Small intestine (tissue), 7 donors: ENCODE data around the gene PCBP3. TPM values are rescaled to one million over a fixed set of nuclear protein-coding genes. Genes with fewer than 3 reads are reported as not detected.

Source experiments
- DNase-seq, 2 donors: peaks; one replicate each; pipeline versions ENCODE4 v3.0.0 to v3.0.0-alpha.2; 2013
- FAIRE-seq: peaks from 2 replicates; lab custom pipeline; 2012; peaks lifted over from hg19 to GRCh38; lab: Jason Lieb, UNC
- H3K27ac ChIP-seq, 3 donors: one replicate each; pipeline ENCODE4 v1.5.1; 2013; ENCODE audit warnings: low read length in 2 of 3, mild to moderate bottlenecking in 2 of 3, control low read depth in 1 of 3, inconsistent platforms in 1 of 3, low read depth in 1 of 3, moderate library complexity in 1 of 3
- H3K27me3 ChIP-seq, 3 donors: one replicate each; pipeline ENCODE4 v1.6.1; 2013; ENCODE audit warnings: low read length in 3 of 3, inconsistent platforms in 1 of 3; ENCODE audit not compliant: control insufficient read depth in 3 of 3, insufficient read depth in 3 of 3
- H3K36me3 ChIP-seq, 3 donors: one replicate each; pipeline ENCODE4 v1.6.1; 2013; ENCODE audit warnings: low read length in 3 of 3, inconsistent platforms in 1 of 3, low read depth in 1 of 3, mild to moderate bottlenecking in 1 of 3, moderate library complexity in 1 of 3; ENCODE audit not compliant: control insufficient read depth in 3 of 3, insufficient read depth in 2 of 3
- H3K4me1 ChIP-seq, 3 donors: one replicate each; pipeline ENCODE4 v1.6.1; 2013; ENCODE audit warnings: low read length in 2 of 3, inconsistent platforms in 1 of 3, low read depth in 1 of 3, mild to moderate bottlenecking in 1 of 3, moderate library complexity in 1 of 3; ENCODE audit not compliant: control insufficient read depth in 3 of 3, insufficient read depth in 2 of 3
- H3K4me3 ChIP-seq, 3 donors: one replicate each; pipeline ENCODE4 v1.5.1; 2013; ENCODE audit warnings: low read length in 3 of 3, control low read depth in 1 of 3, inconsistent platforms in 1 of 3, low read depth in 1 of 3, mild to moderate bottlenecking in 1 of 3, moderate library complexity in 1 of 3
- H3K9me3 ChIP-seq, 2 donors: one replicate each; pipeline ENCODE4 v1.6.1; 2013; ENCODE audit warnings: low read depth in 1 of 2, low read length in 1 of 2; ENCODE audit not compliant: control insufficient read depth in 2 of 2, insufficient read depth in 1 of 2
- WGBS, 3 donors: extraction: QIAGEN DNeasy Blood & Tissue Kit; methylation state at CpG; one replicate each; pipeline ENCODE4 v1.1.7; 2013; 5-methylcytosine and 5-hydroxymethylcytosine counted together
- polyA plus RNA-seq, 4 donors: library from polyadenylated mRNA; stranded (reverse) in 3 of 4; unstranded in 1 of 4; fragments of 200-250 nt in 3 of 4; fragments of 120-200 nt in 1 of 4; gene quantifications; one replicate each; pipeline versions ENCODE4 v1.2.1 to v1.2.3, GENCODE V29; 2013
- donor health status: healthy with polysubstance abuse.
- donor health status: control.
- donor health status: control.
- donor health status: Bipolar disorder and iron deficiency.
- donor health status: healthy.

The PCBP3 gene
- polyA plus RNA-seq, 4 donors = 0.81 to 8.2 (median 1.0) TPM; not detected in 1

DNA sequence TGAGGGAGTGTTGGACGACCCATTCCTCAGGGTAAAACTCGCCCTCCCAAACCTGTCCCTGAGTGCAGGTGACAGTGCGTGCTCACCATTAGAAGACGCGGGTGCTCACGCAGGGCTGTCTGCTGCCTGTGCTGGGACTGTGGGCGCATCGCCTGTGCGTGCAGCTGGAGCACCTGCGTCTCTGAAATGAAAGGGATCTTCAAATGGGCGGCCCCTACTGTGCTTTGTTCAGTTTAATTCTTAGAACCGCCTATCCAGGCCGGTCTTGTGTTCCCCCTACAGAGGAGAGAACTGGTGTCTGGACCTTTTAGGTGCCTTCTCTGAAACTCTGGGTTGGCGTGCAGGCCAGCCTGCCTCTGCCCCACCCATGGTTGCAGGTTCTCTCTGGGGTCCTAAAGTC is 125.8 kb downstream of the PCBP3 start:
- no peaks in the 10 kb centered on the region for H3K4me1 ChIP-seq
- no peak for DNase-seq
- H3K36me3 ChIP-seq = no peaks in the 10 kb centered on the region
- no peak overlapping the region for H3K4me3 ChIP-seq
- no peak overlapping the region for H3K27ac ChIP-seq
- WGBS, 3 donors = 88 to 91% (median 90%) methylated on average over 14 of the region's 14 CpGs
- FAIRE-seq = no peak
- H3K27me3 ChIP-seq = no peaks in the 10 kb centered on the region
- peaks cover 0 to 3% of the 10 kb centered on the region in 2 donors for H3K9me3 ChIP-seq

DNA sequence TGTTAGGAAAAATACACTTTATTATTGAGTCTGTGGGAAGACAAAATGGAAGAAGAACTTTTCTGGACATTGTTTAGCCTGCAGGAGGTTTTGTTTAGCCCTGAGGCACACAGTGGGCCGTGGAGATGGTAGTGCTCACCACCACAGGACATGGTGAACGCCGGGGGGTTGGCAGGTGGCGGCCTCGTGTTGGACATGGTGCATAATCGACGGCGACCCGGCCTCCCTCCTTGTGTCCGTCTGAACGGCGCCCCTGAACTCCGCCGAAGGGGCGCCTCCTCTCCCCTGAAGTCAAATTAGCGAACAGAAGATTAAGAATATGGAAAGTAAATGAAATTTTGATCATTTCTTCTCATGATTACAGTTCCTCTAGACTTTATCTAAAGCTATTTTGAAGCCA is 126.4 kb downstream of the PCBP3 start:
- H3K9me3 ChIP-seq = peaks cover 0 to 3% of the 10 kb centered on the region in 2 donors
- H3K36me3 ChIP-seq = no peaks in the 10 kb centered on the region
- FAIRE-seq = no peak
- no peak overlapping the region for H3K4me3 ChIP-seq
- DNase-seq = no peak
- WGBS, 3 donors = 86 to 93% (median 91%) methylated on average over 16 of the region's 16 CpGs
- no peak overlapping the region for H3K27ac ChIP-seq
- H3K4me1 ChIP-seq = no peaks in the 10 kb centered on the region
- no peaks in the 10 kb centered on the region for H3K27me3 ChIP-seq

DNA sequence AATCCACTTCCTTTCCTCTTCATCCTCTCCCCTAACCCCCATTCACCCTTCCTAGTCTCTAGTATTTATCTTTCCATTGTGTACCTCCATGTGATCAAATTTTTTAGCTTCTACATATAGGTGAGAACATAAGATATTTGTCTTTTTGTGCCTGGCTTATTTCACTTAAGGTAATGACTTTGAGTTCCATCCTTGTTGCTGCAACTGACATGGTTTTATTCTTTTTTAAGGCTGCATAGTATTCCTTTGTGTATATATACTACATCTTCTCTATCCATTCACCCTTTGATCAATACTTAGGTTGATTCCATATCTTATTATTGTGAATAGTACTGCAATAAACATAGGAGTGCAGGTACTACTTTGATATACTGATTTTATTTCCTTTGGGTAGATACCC is 128.7 kb downstream of the PCBP3 start:
- Histone ChIP-seq H3K4me1 (no peaks in the 10 kb centered on the region), H3K4me3 (no peak overlapping the region), H3K27me3 (no peaks in the 10 kb centered on the region), H3K36me3 (no peaks in the 10 kb centered on the region), H3K27ac (no peak overlapping the region), H3K9me3 (peaks cover 0 to 3% of the 10 kb centered on the region in 2 donors)
- no peak for DNase-seq
- FAIRE-seq = no peak

DNA sequence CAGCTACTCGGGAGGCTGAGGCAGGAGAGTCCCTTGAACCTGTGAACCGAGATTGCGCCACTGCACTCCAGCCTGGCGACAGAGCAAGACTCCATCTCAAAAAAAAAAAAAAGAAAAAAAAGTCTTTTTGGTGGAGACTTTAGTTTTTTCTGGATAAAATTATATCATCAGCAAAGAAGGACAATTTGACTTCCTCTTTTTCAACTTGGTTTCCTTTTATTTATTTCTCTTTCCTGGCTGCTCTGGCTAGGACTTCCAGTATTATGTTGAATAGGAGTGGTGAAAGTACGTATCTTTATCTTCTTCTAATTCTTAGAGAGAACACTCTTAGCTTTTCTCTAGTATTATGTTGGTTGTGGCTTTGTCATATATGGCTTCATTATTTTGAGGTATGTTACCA is 130.8 kb downstream of the PCBP3 start:
- 89 to 92% (median 91%) methylated on average over 5 of the region's 5 CpGs for WGBS, 3 donors
- FAIRE-seq (no peak), DNase-seq (no peak)
- Histone ChIP-seq H3K4me3 (no peak overlapping the region), H3K27me3 (no peaks in the 10 kb centered on the region), H3K4me1 (no peaks in the 10 kb centered on the region), H3K9me3 (peaks cover 0 to 16% of the 10 kb centered on the region in 2 donors), H3K27ac (no peak overlapping the region), H3K36me3 (no peaks in the 10 kb centered on the region)

DNA sequence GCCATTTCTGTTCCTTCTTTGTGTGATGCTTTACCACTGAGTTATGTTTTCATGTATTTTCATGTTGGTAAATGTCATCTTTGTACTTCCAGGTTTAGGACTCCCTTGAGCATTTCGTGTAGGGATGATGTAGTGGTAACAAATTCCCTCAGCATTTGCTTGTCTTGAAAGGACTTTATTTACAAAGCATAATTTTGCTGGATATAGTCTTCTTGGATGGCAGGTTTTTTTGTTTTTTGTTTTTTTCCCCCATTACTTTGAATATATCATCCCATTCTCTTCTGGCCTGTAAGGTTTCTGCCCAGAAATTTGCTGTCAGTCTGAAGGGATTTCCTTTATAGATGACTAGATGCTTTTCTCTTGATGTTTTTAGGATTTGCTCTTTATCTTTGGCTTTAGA is 133.4 kb downstream of the PCBP3 start:
- FAIRE-seq (no peak), DNase-seq (no peak)
- 82 to 90% (median 85%) methylated on average over 1 of the region's 1 CpG for WGBS, 3 donors
- H3K36me3 ChIP-seq = no peaks in the 10 kb centered on the region
- H3K4me3 ChIP-seq = no peak overlapping the region
- H3K27ac ChIP-seq = no peak overlapping the region
- peaks cover 0 to 16% of the 10 kb centered on the region in 2 donors for H3K9me3 ChIP-seq
- no peaks in the 10 kb centered on the region for H3K27me3 ChIP-seq
- no peaks in the 10 kb centered on the region for H3K4me1 ChIP-seq

DNA sequence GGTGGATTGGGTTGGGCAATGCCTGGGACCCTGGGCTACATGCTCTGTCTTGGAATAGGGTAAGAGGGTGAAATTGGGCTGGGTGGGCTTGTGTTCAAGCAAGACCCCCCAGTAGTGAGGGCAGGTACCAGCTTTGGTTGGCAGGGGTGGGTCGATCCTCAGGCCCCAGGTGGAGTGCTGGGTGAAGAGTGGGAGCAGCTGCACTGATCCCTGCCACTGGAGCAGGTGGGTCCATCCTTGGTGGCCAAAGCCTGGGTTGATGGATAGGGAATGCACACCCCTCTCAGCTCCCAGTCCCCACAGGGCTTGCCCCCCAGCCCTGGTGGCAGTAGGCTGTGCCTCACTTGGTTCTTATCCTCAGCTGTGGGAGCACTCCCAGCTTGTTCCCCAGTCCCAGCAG is 135.2 kb downstream of the PCBP3 start:
- 68 to 86% (median 83%) methylated on average over 1 of the region's 1 CpG for WGBS, 3 donors

DNA sequence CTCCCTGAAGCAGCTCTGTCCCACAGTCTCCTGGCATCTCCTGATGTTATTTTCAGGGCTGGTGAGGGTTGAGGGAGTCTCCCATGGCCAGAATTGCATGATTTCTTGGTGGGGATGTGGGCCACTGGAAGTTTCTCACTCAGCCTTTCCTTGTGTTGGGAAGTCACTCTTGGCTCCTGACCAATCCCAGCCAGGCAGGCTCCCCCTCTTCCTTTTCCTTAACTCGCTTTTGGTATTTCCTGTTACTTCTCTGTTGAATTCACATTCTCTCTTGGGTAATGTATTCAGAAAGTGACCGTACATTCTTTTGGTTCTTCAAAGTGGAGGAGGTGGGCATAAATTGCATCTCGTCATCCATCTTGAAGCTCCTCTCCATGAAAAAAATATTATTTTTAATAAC is 135.7 kb downstream of the PCBP3 start:
- FAIRE-seq (no peak), DNase-seq (no peak)
- peaks cover 0 to 12% of the 10 kb centered on the region in 2 donors for H3K9me3 ChIP-seq
- no peak overlapping the region for H3K4me3 ChIP-seq
- H3K27me3 ChIP-seq = no peaks in the 10 kb centered on the region
- WGBS, 3 donors = 81 to 92% (median 85%) methylated on average over 3 of the region's 3 CpGs
- H3K36me3 ChIP-seq = no peaks in the 10 kb centered on the region
- no peaks in the 10 kb centered on the region for H3K4me1 ChIP-seq
- no peak overlapping the region for H3K27ac ChIP-seq

More for the DNA sequence above, 135.2 kb downstream of the PCBP3 start:
- H3K36me3 ChIP-seq = no peaks in the 10 kb centered on the region
- H3K9me3 ChIP-seq = peaks cover 0 to 16% of the 10 kb centered on the region in 2 donors
- no peaks in the 10 kb centered on the region for H3K4me1 ChIP-seq
- H3K27ac ChIP-seq = no peak overlapping the region
- H3K27me3 ChIP-seq = no peaks in the 10 kb centered on the region
- no peak overlapping the region for H3K4me3 ChIP-seq
- DNase-seq (no peak), FAIRE-seq (no peak)

DNA sequence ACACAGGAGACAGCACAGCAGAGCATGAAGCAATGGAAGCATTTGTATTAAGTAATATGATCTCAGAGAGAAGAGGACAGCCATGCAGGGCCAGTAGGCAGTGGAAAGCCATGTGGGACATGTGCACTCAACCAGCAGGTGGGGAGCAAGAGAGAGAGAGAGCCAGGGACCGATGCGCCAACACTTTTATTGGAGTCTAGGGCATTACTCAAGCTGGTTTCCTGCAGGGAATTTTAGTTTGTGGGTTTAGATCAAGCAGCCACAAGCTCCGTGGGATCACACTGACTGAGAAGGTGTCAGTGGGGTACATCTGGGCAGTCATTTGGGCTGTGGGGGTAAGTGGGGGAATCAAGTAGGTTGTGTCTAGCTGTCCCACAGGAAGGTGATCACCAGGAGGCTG is 137.1 kb downstream of the PCBP3 start:
- Histone ChIP-seq H3K36me3 (no peaks in the 10 kb centered on the region), H3K4me3 (no peak overlapping the region), H3K4me1 (no peaks in the 10 kb centered on the region), H3K27me3 (no peaks in the 10 kb centered on the region), H3K27ac (no peak overlapping the region), H3K9me3 (peaks cover 0 to 12% of the 10 kb centered on the region in 2 donors)
- WGBS, 3 donors = 79 to 89% (median 87%) methylated on average over 3 of the region's 3 CpGs
- DNase-seq (no peak), FAIRE-seq (no peak)

DNA sequence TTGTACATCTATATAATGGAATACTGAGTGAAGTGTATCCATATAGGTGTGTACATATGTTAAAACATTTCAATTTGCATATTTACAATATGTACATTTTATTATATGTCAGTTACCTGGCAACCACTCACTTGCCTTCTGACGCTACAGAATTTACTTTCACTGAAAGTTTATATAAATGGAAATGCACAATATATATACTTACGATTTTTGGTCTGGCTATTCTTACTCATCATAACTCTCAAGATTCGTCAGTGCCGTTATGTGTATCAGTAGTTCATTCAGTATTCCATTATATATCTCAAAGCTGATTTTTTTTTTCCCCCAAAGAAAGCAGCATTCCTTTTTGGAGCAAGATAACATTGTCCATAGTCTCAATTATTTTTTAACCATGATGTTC is 138.2 kb downstream of the PCBP3 start:
- FAIRE-seq (no peak), DNase-seq (no peak)
- H3K27me3 ChIP-seq = no peaks in the 10 kb centered on the region
- WGBS, 3 donors = 67 to 76% (median 75%) methylated on average over 4 of the region's 4 CpGs
- no peak overlapping the region for H3K4me3 ChIP-seq
- H3K27ac ChIP-seq = no peak overlapping the region
- no peaks in the 10 kb centered on the region for H3K36me3 ChIP-seq
- no peaks in the 10 kb centered on the region for H3K4me1 ChIP-seq
- H3K9me3 ChIP-seq = peaks cover 0 to 12% of the 10 kb centered on the region in 2 donors
